Small intestine (tissue), 7 donors: ENCODE data around the gene SPATS1. TPM values are rescaled to one million over a fixed set of nuclear protein-coding genes. Genes with fewer than 3 reads are reported as not detected.
"Not testable (repeated sequence)": the region's sequence is repeated elsewhere in the genome, so short reads cannot be mapped to it uniquely, and the experiment has no call there.

Experiments
- DNase-seq, 2 donors: peaks; one replicate each; pipeline versions ENCODE4 v3.0.0 to v3.0.0-alpha.2; 2013
- FAIRE-seq: peaks from 2 replicates; lab custom pipeline; 2012; peaks lifted over from hg19 to GRCh38; lab: Jason Lieb, UNC
- H3K27ac ChIP-seq, 3 donors: one replicate each; pipeline ENCODE4 v1.5.1; 2013; ENCODE audit warnings: low read length in 2 of 3, mild to moderate bottlenecking in 2 of 3, control low read depth in 1 of 3, inconsistent platforms in 1 of 3, low read depth in 1 of 3, moderate library complexity in 1 of 3
- H3K27me3 ChIP-seq, 3 donors: one replicate each; pipeline ENCODE4 v1.6.1; 2013; ENCODE audit warnings: low read length in 3 of 3, inconsistent platforms in 1 of 3; ENCODE audit not compliant: control insufficient read depth in 3 of 3, insufficient read depth in 3 of 3
- H3K36me3 ChIP-seq, 3 donors: one replicate each; pipeline ENCODE4 v1.6.1; 2013; ENCODE audit warnings: low read length in 3 of 3, inconsistent platforms in 1 of 3, low read depth in 1 of 3, mild to moderate bottlenecking in 1 of 3, moderate library complexity in 1 of 3; ENCODE audit not compliant: control insufficient read depth in 3 of 3, insufficient read depth in 2 of 3
- H3K4me1 ChIP-seq, 3 donors: one replicate each; pipeline ENCODE4 v1.6.1; 2013; ENCODE audit warnings: low read length in 2 of 3, inconsistent platforms in 1 of 3, low read depth in 1 of 3, mild to moderate bottlenecking in 1 of 3, moderate library complexity in 1 of 3; ENCODE audit not compliant: control insufficient read depth in 3 of 3, insufficient read depth in 2 of 3
- H3K4me3 ChIP-seq, 3 donors: one replicate each; pipeline ENCODE4 v1.5.1; 2013; ENCODE audit warnings: low read length in 3 of 3, control low read depth in 1 of 3, inconsistent platforms in 1 of 3, low read depth in 1 of 3, mild to moderate bottlenecking in 1 of 3, moderate library complexity in 1 of 3
- H3K9me3 ChIP-seq, 2 donors: one replicate each; pipeline ENCODE4 v1.6.1; 2013; ENCODE audit warnings: low read depth in 1 of 2, low read length in 1 of 2; ENCODE audit not compliant: control insufficient read depth in 2 of 2, insufficient read depth in 1 of 2
- WGBS, 3 donors: extraction: QIAGEN DNeasy Blood & Tissue Kit; methylation state at CpG; one replicate each; pipeline ENCODE4 v1.1.7; 2013; 5-methylcytosine and 5-hydroxymethylcytosine counted together
- polyA plus RNA-seq, 4 donors: library from polyadenylated mRNA; stranded (reverse) in 3 of 4; unstranded in 1 of 4; fragments of 200-250 nt in 3 of 4; fragments of 120-200 nt in 1 of 4; gene quantifications; one replicate each; pipeline versions ENCODE4 v1.2.1 to v1.2.3, GENCODE V29; 2013
- donor health status: healthy with polysubstance abuse.
- donor health status: control.
- donor health status: control.
- donor health status: Bipolar disorder and iron deficiency.
- donor health status: healthy.

SPATS1 gene
- polyA plus RNA-seq, 4 donors, result 0.13 TPM; not detected in 3

DNA sequence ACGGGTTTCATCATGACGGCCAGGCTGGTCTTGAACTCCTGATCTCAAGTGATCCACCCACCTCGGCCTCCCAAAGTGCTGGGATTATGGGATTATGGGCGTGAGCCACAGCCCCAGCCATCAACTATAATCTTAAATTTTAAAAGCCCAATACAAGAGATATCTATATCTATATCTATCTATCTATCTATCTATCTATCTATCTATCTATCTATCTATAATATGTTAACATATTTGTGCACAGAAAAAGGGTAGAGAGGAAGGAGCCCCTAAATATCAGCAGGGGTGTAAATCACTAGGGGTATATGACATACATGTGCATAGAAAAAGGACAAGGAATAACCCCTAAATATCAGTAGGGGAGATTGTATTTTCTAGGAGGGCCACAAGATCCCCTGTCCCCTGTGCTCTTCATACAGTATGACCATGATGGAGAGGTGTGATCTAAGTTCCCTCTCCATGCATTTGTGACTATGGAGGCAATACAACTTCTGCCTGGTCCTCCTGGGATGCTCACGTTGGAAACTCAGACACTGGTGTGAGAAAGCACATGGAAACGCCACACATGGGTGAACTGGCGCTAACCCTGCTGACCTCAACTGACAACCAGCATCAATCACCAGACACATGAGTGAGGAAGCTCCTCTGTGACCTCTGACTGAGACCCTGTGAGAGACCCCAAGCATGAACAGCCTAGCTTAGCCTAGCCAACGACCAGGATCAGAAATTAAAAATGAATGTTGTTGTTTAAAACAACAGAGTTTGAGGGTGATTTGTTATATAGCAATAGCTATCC is 1.2 kb upstream of the SPATS1 start:
- Histone ChIP-seq H3K9me3 (no peaks in the 10 kb centered on the region), H3K4me1 (peaks cover 0 to 5% (median 0%) of the 10 kb centered on the region in 3 donors), H3K27ac (no peak overlapping the region), H3K4me3 (no peak overlapping the region), H3K36me3 (no peaks in the 10 kb centered on the region), H3K27me3 (peaks cover 4 to 32% (median 11%) of the 10 kb centered on the region in 3 donors)
- 43 to 62% (median 49%) methylated on average over 8 of the region's 8 CpGs for WGBS, 3 donors
- no peak for DNase-seq
- FAIRE-seq, result no peak

DNA sequence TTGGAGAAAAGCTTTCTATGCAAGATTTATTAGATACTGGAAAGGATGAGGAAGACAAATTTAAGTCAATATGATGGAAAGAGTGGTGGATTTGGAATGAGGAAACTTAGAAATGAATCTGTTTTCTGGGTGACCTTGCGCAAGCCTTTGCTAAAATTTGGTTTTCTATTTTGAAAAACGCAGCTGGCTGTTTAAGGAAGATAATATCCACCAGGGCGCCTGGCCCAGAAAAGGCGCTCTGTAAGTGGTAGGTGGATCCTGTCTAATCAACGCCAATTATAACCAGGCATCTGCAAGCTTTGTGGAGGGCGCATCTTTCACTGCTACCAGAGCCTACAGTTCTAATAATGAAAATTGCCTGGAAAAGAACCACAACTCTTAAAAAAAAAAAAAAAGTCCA is 398 bp upstream of the SPATS1 start:
- no peaks in the 10 kb centered on the region for H3K36me3 ChIP-seq
- FAIRE-seq, result no peak
- H3K27me3 ChIP-seq, result peaks cover 4 to 32% (median 11%) of the 10 kb centered on the region in 3 donors
- WGBS, 3 donors, result 29 to 35% (median 32%) methylated on average over 6 of the region's 6 CpGs
- no peaks in the 10 kb centered on the region for H3K9me3 ChIP-seq
- no peak for DNase-seq
- H3K4me1 ChIP-seq, result peaks cover 0 to 5% (median 0%) of the 10 kb centered on the region in 3 donors
- H3K4me3 ChIP-seq, result no peak overlapping the region
- no peak overlapping the region for H3K27ac ChIP-seq

- FAIRE-seq, H3K27ac ChIP-seq, H3K4me1 ChIP-seq, DNase-seq, H3K9me3 ChIP-seq, H3K4me3 ChIP-seq, H3K36me3 ChIP-seq: not testable (repeated sequence)
- WGBS, 3 donors, result 71 to 76% (median 71%) methylated on average over 4 of the region's 4 CpGs
- peaks cover 4 to 24% (median 7%) of the 10 kb centered on the region in 3 donors for H3K27me3 ChIP-seq
Measured at GRCh38 chr6:44346818-44347217, 4.4 kb downstream of the SPATS1 start.

DNA sequence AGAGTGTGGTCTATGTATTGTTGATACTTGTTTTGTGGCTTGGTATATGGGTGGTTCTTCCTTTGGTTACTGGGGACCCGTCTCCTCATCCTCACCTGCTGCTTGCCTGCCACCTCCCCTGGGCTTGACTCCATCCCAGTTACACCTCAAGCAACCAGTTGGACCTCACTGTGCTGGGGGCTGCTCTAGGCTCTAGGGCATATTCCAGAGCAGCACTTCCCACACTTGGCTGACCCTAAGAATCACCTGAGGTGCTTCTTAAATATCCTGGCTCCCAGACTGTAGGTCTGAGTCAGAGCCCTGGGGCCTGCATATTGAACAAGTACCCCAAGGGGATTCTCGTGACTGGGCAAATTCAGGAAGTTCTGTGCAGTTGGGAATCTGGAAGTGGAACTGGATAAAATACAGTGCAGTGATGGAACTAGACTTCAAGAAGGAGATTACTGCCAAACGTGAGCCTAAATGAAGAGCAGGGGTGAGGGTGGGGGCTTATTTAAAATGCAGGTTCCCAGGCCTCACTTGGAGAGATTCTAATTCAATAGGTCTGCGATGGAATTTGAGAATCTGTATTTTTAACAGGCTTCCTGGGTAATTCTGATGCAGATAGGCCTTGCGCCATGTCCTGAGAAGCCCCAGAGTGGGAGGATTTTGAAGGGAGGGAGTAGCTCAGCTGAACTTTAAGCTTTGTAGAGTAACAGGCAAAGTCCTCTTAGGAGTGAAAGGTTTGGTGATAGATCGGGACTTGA is 7.6 kb downstream of the SPATS1 start:
- H3K9me3 ChIP-seq, result no peaks in the 10 kb centered on the region
- FAIRE-seq (no peak), DNase-seq (peak in 1 of 2 donors; percentile 11)
- WGBS, 3 donors, result 58 to 70% (median 66%) methylated on average over 6 of the region's 6 CpGs
- H3K27ac ChIP-seq, result no peak overlapping the region
- no peaks in the 10 kb centered on the region for H3K4me1 ChIP-seq
- H3K4me3 ChIP-seq, result no peak overlapping the region
- no peaks in the 10 kb centered on the region for H3K36me3 ChIP-seq
- H3K27me3 ChIP-seq, result peaks cover 0 to 1% (median 0%) of the 10 kb centered on the region in 3 donors

- H3K4me1 ChIP-seq, H3K27me3 ChIP-seq, DNase-seq, FAIRE-seq, H3K4me3 ChIP-seq, H3K9me3 ChIP-seq, H3K27ac ChIP-seq, H3K36me3 ChIP-seq: not testable (repeated sequence)
- 53 to 66% (median 61%) methylated on average over 4 of the region's 4 CpGs for WGBS, 3 donors
Measured at GRCh38 chr6:44350650-44350994, 8.2 kb downstream of the SPATS1 start.

DNA sequence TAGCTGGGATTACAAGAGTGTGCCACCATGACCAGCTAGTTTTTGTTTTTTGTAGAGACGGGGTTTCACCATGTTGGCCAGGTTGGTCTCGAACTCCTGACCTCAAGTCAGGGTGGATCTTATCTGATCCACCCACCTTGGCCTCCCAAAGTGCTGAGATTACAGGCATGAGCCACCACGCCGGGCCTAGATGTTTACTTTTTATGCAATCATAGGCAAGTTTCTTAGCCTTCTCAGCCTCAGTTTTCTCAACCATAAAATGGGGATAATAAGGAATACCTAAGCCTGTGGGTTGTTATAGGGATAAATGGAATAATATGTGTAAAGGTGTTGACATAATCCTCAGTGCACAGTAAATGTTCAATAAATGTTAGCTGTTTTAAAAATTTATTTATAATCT is 9.8 kb downstream of the SPATS1 start:
- no peaks in the 10 kb centered on the region for H3K4me1 ChIP-seq
- FAIRE-seq (no peak), DNase-seq (no peak)
- H3K27me3 ChIP-seq, result peaks cover 0 to 6% (median 0%) of the 10 kb centered on the region in 3 donors
- no peaks in the 10 kb centered on the region for H3K36me3 ChIP-seq
- H3K27ac ChIP-seq, result no peak overlapping the region
- 66 to 77% (median 73%) methylated on average over 4 of the region's 4 CpGs for WGBS, 3 donors
- H3K4me3 ChIP-seq, result no peak overlapping the region
- peaks cover 0 to 4% of the 10 kb centered on the region in 2 donors for H3K9me3 ChIP-seq

- FAIRE-seq (no peak), DNase-seq (peak in 1 of 2 donors; percentile 10)
- Histone ChIP-seq H3K36me3 (no peaks in the 10 kb centered on the region), H3K27ac (no peak overlapping the region), H3K27me3 (peaks cover 0 to 6% (median 0%) of the 10 kb centered on the region in 3 donors), H3K4me3 (no peak overlapping the region), H3K4me1 (no peaks in the 10 kb centered on the region), H3K9me3 (peaks cover 0 to 4% of the 10 kb centered on the region in 2 donors)
- 20 to 54% (median 21%) methylated on average over 2 of the region's 2 CpGs for whole genome bisulfite sequencing, 3 donors
Measured at GRCh38 chr6:44353336-44353735, 10.9 kb downstream of the SPATS1 start.

- 68 to 95% (median 88%) methylated on average over 4 of the region's 4 CpGs for WGBS, 3 donors
- no peaks in the 10 kb centered on the region for H3K4me1 ChIP-seq
- no peak overlapping the region for H3K4me3 ChIP-seq
- FAIRE-seq, result no peak
- no peaks in the 10 kb centered on the region for H3K36me3 ChIP-seq
- no peak for DNase-seq
- H3K9me3 ChIP-seq, result peaks cover 0 to 4% of the 10 kb centered on the region in 2 donors
- H3K27me3 ChIP-seq, result peaks cover 0 to 6% (median 0%) of the 10 kb centered on the region in 3 donors
- no peak overlapping the region for H3K27ac ChIP-seq
Measured at GRCh38 chr6:44355640-44356039, 13.2 kb downstream of the SPATS1 start.
